Fibroblast of lung (primary cell): ENCODE results near the gene FAM20C. TPM values are rescaled to one million over a fixed set of nuclear protein-coding genes. Genes with fewer than 3 reads are reported as not detected.
A peak's percentile ranks its signal among the peaks of the same experiment; 100 is the strongest.

Experiments
- DNase-seq, 2 donors: peaks; one replicate each; pipeline versions ENCODE4 v3.0.0 to v3.0.0-alpha.2; 2010; ENCODE audit warnings: low read depth in 2 of 2
- H2AFZ ChIP-seq: 2 replicates; pipeline ENCODE4 v1.5.1; 2012; ENCODE audit warnings: low read length, control low read depth, inconsistent platforms
- H3K27ac ChIP-seq: 2 replicates; pipeline ENCODE4 v1.5.1; 2011; ENCODE audit warnings: low read length, control low read depth; ENCODE audit not compliant: insufficient read depth
- H3K27me3 ChIP-seq: 2 replicates; pipeline ENCODE4 v1.5.1; 2011; ENCODE audit warnings: mild to moderate bottlenecking, low read length; ENCODE audit not compliant: control insufficient read depth, insufficient read depth
- H3K36me3 ChIP-seq: 2 replicates; pipeline ENCODE4 v1.5.1; 2011; ENCODE audit warnings: low read length; ENCODE audit not compliant: control insufficient read depth, insufficient read depth
- H3K4me1 ChIP-seq: 2 replicates; pipeline ENCODE4 v1.5.1; 2011; ENCODE audit warnings: low read length; ENCODE audit not compliant: control insufficient read depth, insufficient read depth; ENCODE audit errors: extremely low read depth
- H3K4me2 ChIP-seq: 2 replicates; pipeline ENCODE4 v1.5.1; 2011; ENCODE audit warnings: low read length, control low read depth; ENCODE audit not compliant: insufficient read depth; ENCODE audit errors: extremely low read depth
- H3K4me3 ChIP-seq, 4 experiments: fragments of 200-600 bp in 1 of 4; sonication (generic) in 1 of 4; replicated peaks in 1 of 4; 2 replicates each; pipeline ENCODE4 v1.5.1; 2011 to 2016; ENCODE audit warnings: low read length in 4 of 4, low read depth in 3 of 4, mild to moderate bottlenecking in 3 of 4, control low read depth in 2 of 4, inconsistent platforms in 1 of 4, mixed read lengths in 1 of 4; ENCODE audit not compliant: insufficient read depth in 1 of 4; ENCODE audit errors: control extremely low read depth in 1 of 4
- H3K79me2 ChIP-seq: 2 replicates; pipeline ENCODE4 v1.5.1; 2012; ENCODE audit warnings: mild to moderate bottlenecking, low read length, inconsistent platforms; ENCODE audit not compliant: control insufficient read depth, insufficient read depth
- H3K9ac ChIP-seq: 2 replicates; pipeline ENCODE4 v1.5.1; 2011; ENCODE audit warnings: mild to moderate bottlenecking, low read length, control low read depth; ENCODE audit not compliant: insufficient read depth
- H3K9me3 ChIP-seq: 2 replicates; pipeline ENCODE4 v1.5.1; 2012; ENCODE audit warnings: low read depth, low read length; ENCODE audit not compliant: control insufficient read depth, insufficient read depth
- H4K20me1 ChIP-seq: 2 replicates; pipeline ENCODE4 v1.5.1; 2011; ENCODE audit warnings: low read length; ENCODE audit not compliant: control insufficient read depth, insufficient read depth; ENCODE audit errors: extremely low read depth
- EZH2 ChIP-seq: IDR thresholded peaks from 2 replicates; pipeline ENCODE4 v1.5.1; 2012; ENCODE audit warnings: low read length, control low read depth, mild to moderate bottlenecking; ENCODE audit errors: missing control alignments
- polyA plus RNA-seq, 2 donors: library from polyadenylated mRNA; depleted of rRNA in 1 of 2; stranded (reverse) in 1 of 2; unstranded in 1 of 2; fragments of >200 nt; gene quantifications; 2 replicates each; pipeline ENCODE4 v1.2.1, GENCODE V29; 2011 to 2012; ENCODE audit warnings: missing spikeins in 1 of 2
- total RNA-seq: library from RNA; depleted of rRNA; stranded (reverse); fragments of >200 nt; gene quantifications from 2 replicates; pipeline ENCODE4 v1.2.1, GENCODE V29; 2014
- TF ChIP-seq, protein P1 (sequence below), 2 donors: IDR thresholded peaks in 1 of 2; conservative IDR thresholded peaks in 1 of 2; 1 replicate in 1 of 2; 2 replicates in 1 of 2; pipeline ENCODE4 v1.5.1; 2011 to 2012; ENCODE audit warnings: low read length in 2 of 2, control low read depth in 1 of 2, inconsistent platforms in 1 of 2, low read depth in 1 of 2, mild to moderate bottlenecking in 1 of 2

FAM20C gene
- total and polyA plus RNA-seq, 2 donors (not counting 1 experiment from before 2014, with no cell fraction given) = 31.8 to 70.7 TPM

DNA sequence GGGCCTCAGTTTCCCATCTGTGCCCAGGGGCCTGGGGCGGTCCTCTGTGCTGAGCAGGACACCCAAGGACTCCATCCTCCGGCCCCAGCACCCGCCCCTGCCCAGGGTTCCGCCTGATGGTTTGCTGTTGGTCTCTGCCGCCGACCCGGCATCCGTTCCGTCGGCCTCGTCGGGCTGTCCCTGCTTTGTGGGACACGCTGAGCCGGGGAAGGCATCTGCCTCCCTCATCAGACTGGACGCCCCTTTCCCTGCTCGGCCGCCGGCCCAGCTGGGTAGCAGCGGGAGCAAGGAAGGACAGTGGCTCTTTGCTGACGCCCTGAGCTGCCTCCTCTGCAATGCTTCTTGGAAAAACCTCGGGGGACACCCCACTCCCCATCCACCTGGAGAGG is 39.5 kb downstream of the FAM20C start:
- H3K27ac ChIP-seq = peak overlapping the region; percentile 95
- H3K4me1 ChIP-seq = peaks cover 54% of the 10 kb centered on the region
- H3K4me3 ChIP-seq = no peak overlapping the region
- peak overlapping the region; percentile 34 for H3K9ac ChIP-seq
- H3K9me3 ChIP-seq = no peaks in the 10 kb centered on the region
- no peaks in the 10 kb centered on the region for H3K27me3 ChIP-seq
- no peak for TF ChIP-seq EZH2
- TF ChIP-seq, protein P1, sequence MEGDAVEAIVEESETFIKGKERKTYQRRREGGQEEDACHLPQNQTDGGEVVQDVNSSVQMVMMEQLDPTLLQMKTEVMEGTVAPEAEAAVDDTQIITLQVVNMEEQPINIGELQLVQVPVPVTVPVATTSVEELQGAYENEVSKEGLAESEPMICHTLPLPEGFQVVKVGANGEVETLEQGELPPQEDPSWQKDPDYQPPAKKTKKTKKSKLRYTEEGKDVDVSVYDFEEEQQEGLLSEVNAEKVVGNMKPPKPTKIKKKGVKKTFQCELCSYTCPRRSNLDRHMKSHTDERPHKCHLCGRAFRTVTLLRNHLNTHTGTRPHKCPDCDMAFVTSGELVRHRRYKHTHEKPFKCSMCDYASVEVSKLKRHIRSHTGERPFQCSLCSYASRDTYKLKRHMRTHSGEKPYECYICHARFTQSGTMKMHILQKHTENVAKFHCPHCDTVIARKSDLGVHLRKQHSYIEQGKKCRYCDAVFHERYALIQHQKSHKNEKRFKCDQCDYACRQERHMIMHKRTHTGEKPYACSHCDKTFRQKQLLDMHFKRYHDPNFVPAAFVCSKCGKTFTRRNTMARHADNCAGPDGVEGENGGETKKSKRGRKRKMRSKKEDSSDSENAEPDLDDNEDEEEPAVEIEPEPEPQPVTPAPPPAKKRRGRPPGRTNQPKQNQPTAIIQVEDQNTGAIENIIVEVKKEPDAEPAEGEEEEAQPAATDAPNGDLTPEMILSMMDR (conservative IDR thresholded peaks at IDR 0.05 in 1 of 2, IDR thresholded peaks at IDR 0.05 in 1 of 2; ENCODE audit: low read depth in 1 of 2, low read length in 2 of 2) = no peak
- no peak for DNase-seq
- peaks cover 11% of the 10 kb centered on the region for H3K36me3 ChIP-seq
- no peak overlapping the region for H2AFZ ChIP-seq
- H3K79me2 ChIP-seq = peaks cover 42% of the 10 kb centered on the region
- no peak overlapping the region for H3K4me2 ChIP-seq
- no peaks in the 10 kb centered on the region for H4K20me1 ChIP-seq

DNA sequence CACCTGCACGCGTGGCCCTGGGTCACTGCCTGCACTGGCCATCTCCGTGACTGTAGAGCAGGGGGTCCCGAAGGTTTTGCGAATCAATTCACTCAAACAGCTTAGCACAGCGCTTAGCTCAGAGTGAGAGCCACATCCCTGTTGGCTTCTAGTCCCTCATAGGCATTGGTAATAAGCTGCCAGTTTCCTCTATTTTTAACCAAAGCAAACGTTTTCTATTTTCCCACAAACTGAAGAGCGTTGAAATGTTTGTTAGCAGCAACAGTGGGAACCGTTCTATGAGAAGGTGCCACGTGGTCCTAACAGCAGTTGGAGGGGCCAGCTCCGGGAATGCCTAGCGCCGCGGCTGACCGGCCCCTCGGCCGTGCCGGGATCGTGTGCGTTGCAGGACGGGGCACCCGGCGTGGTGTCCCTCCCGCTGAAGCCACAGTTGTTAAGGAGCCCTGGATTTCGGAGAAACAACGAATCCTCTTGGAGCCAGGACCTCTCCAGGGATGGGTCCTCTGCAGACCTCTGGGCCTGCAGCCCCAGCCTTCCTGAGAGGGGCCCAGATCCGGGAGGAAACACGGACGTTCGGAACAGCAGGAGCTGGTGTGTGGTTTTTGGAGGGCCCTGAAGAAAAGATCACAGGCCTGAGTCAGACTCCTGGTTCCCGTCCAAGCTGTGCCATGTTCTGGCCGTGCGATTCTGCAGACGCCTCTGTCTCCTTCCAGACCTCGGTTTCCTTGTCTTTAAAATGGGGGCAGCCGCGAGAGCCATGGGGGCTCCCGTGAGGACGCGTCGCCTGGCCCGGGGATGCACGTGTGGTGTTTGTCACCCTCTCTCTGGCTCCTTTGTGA is 40.3 kb downstream of the FAM20C start:
- Histone ChIP-seq H3K36me3 (peaks cover 12% of the 10 kb centered on the region), H3K9ac (peak overlapping the region; percentile 74), H3K4me2 (peak overlapping the region; percentile 32), H3K9me3 (no peaks in the 10 kb centered on the region), H3K4me3 (no peak overlapping the region), H3K27ac (peak overlapping the region; percentile 95), H3K27me3 (no peaks in the 10 kb centered on the region), H3K4me1 (peaks cover 54% of the 10 kb centered on the region), H3K79me2 (peaks cover 49% of the 10 kb centered on the region), H2AFZ (no peak overlapping the region), H4K20me1 (no peaks in the 10 kb centered on the region)
- peak; percentile 76 to 79 for DNase-seq
- TF ChIP-seq EZH2 = no peak
- TF ChIP-seq, protein P1 (conservative IDR thresholded peaks at IDR 0.05 in 1 of 2, IDR thresholded peaks at IDR 0.05 in 1 of 2; ENCODE audit: low read depth in 1 of 2, low read length in 2 of 2) = no peak

DNA sequence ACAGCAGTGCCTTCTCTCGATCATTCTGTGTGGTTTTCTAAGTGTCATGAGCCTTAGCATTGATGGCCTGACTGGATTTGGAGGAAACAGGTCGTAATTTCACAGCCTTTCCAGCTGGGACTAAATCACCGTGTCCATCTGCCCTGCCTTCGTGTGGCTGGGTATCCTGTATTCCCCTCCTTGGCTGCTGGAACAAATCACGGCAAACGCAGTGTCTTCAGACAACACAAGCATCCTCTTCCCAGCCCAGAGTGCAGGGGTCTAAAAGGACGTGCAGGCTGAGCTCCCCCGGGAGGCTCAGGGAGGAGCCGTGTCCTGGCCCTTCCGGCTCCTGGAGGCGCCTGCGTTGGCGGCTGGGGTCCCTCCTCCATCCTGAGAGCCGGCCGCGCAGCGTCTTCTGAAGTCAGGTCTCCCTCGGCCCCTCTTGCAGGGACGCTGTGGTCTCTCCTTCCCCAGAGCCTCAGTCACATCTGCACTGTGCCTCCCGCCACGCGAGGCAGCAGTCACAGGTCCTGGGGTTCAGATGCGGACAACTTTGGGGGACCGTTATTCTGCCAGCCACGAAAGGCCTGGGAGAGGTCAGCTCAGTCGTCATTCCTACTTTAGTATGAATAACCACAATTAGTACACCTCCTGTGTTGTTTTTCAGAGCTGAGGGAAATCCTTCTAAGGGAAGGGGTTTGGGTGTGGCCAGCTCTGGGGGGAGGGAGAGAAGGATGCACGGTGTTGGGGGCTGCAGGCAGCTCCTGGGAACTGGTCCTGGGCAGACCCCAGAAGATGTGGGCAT is 41.1 kb downstream of the FAM20C start:
- peaks cover 10% of the 10 kb centered on the region for H3K36me3 ChIP-seq
- no peaks in the 10 kb centered on the region for H3K27me3 ChIP-seq
- H4K20me1 ChIP-seq = no peaks in the 10 kb centered on the region
- peaks cover 47% of the 10 kb centered on the region for H3K79me2 ChIP-seq
- peaks cover 52% of the 10 kb centered on the region for H3K4me1 ChIP-seq
- no peak overlapping the region for H2AFZ ChIP-seq
- peak in 1 of 2 donors; percentile 37 for DNase-seq
- H3K4me3 ChIP-seq = no peak overlapping the region
- no peaks in the 10 kb centered on the region for H3K9me3 ChIP-seq
- peak overlapping the region; percentile 74 for H3K9ac ChIP-seq
- TF ChIP-seq EZH2 = no peak
- H3K4me2 ChIP-seq = peak overlapping the region; percentile 49
- H3K27ac ChIP-seq = peak overlapping the region; percentile 95
